ENCODE results near the gene RANBP1. TPM values are rescaled to one million over a fixed set of nuclear protein-coding genes. Genes with fewer than 3 reads are reported as not detected.

Gene RANBP1
- total and polyA plus RNA-seq, 2 of the 13 experiments (the other 11 are each of a cell fraction or from before 2014, with no cell fraction given), result 181 to 492 TPM

- TF ChIP-seq ZNF556 (CRISPR knock-in tag; IDR thresholded peaks at IDR 0.05; ENCODE audit: borderline replicate concordance) (no peak), CENPT (CRISPR knock-in tag; IDR thresholded peaks at IDR 0.05; ENCODE audit: low read depth) (no peak), NR2F2 (IDR thresholded peaks at IDR 0.05; ENCODE audit: borderline replicate concordance, low read depth) (no peak), ZNF441 (CRISPR knock-in tag; IDR thresholded peaks at IDR 0.05; ENCODE audit: borderline replicate concordance) (no peak), GATA4 (IDR thresholded peaks at IDR 0.05; ENCODE audit: borderline replicate concordance, low read depth) (no peak), ZNF724P (CRISPR knock-in tag; IDR thresholded peaks at IDR 0.05; ENCODE audit: borderline replicate concordance) (no peak), SOX6 (IDR thresholded peaks at IDR 0.05) (no peak), SOX6 (CRISPR knock-in tag; IDR thresholded peaks at IDR 0.05) (no peak), ZNF350 (CRISPR knock-in tag; IDR thresholded peaks at IDR 0.05; ENCODE audit: borderline replicate concordance, low read depth) (no peak), ZNF205 (CRISPR knock-in tag; IDR thresholded peaks at IDR 0.05) (no peak), REL (CRISPR knock-in tag; conservative IDR thresholded peaks at IDR 0.05) (no peak), ZNF256 (CRISPR knock-in tag; conservative IDR thresholded peaks at IDR 0.05) (no peak), ZNF34 (CRISPR knock-in tag; IDR thresholded peaks at IDR 0.05; ENCODE audit: borderline replicate concordance) (no peak), SALL2 (CRISPR knock-in tag; IDR thresholded peaks at IDR 0.05) (no peak), FOSL1 (CRISPR knock-in tag; IDR thresholded peaks at IDR 0.05; ENCODE audit: borderline replicate concordance) (no peak), ZNF569 (CRISPR knock-in tag; IDR thresholded peaks at IDR 0.05; ENCODE audit: borderline replicate concordance) (no peak), ZNF678 (CRISPR knock-in tag; IDR thresholded peaks at IDR 0.05) (no peak), ZNF17 (CRISPR knock-in tag; IDR thresholded peaks at IDR 0.05) (no peak)
- TF ChIP-seq, protein P1, sequence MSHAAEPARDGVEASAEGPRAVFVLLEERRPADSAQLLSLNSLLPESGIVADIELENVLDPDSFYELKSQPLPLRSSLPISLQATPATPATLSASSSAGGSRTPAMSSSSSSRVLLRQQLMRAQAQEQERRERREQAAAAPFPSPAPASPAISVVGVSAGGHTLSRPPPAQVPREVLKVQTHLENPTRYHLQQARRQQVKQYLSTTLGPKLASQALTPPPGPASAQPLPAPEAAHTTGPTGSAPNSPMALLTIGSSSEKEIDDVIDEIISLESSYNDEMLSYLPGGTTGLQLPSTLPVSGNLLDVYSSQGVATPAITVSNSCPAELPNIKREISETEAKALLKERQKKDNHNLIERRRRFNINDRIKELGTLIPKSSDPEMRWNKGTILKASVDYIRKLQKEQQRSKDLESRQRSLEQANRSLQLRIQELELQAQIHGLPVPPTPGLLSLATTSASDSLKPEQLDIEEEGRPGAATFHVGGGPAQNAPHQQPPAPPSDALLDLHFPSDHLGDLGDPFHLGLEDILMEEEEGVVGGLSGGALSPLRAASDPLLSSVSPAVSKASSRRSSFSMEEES (CRISPR knock-in tag; IDR thresholded peaks at IDR 0.05), result no peak
- TF ChIP-seq, protein P2, sequence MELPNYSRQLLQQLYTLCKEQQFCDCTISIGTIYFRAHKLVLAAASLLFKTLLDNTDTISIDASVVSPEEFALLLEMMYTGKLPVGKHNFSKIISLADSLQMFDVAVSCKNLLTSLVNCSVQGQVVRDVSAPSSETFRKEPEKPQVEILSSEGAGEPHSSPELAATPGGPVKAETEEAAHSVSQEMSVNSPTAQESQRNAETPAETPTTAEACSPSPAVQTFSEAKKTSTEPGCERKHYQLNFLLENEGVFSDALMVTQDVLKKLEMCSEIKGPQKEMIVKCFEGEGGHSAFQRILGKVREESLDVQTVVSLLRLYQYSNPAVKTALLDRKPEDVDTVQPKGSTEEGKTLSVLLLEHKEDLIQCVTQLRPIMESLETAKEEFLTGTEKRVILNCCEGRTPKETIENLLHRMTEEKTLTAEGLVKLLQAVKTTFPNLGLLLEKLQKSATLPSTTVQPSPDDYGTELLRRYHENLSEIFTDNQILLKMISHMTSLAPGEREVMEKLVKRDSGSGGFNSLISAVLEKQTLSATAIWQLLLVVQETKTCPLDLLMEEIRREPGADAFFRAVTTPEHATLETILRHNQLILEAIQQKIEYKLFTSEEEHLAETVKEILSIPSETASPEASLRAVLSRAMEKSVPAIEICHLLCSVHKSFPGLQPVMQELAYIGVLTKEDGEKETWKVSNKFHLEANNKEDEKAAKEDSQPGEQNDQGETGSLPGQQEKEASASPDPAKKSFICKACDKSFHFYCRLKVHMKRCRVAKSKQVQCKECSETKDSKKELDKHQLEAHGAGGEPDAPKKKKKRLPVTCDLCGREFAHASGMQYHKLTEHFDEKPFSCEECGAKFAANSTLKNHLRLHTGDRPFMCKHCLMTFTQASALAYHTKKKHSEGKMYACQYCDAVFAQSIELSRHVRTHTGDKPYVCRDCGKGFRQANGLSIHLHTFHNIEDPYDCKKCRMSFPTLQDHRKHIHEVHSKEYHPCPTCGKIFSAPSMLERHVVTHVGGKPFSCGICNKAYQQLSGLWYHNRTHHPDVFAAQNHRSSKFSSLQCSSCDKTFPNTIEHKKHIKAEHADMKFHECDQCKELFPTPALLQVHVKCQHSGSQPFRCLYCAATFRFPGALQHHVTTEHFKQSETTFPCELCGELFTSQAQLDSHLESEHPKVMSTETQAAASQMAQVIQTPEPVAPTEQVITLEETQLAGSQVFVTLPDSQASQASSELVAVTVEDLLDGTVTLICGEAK (IDR thresholded peaks at IDR 0.05), result no peak
- TF ChIP-seq, protein P2 (CRISPR knock-in tag; IDR thresholded peaks at IDR 0.05), result no peak; the same call in 1 of the 2 replicates
Observed at GRCh38 chr22:20131859-20132685, 16.2 kb downstream of the RANBP1 start (continued).
